NB4 (cell line): Measurements from ENCODE around the gene RAC3.

Experiments used
- POLR2A ChIP-seq: IDR thresholded peaks from 2 replicates; pipeline ENCODE4 v1.6.1; 2011; ENCODE audit warnings: mild to moderate bottlenecking; ENCODE audit not compliant: insufficient read length; ENCODE audit errors: extremely low read depth
- TF ChIP-seq, protein P1 (sequence below): IDR thresholded peaks from one replicate; pipeline ENCODE4 v1.5.1; 2012; ENCODE audit warnings: low read depth, low read length

DNA sequence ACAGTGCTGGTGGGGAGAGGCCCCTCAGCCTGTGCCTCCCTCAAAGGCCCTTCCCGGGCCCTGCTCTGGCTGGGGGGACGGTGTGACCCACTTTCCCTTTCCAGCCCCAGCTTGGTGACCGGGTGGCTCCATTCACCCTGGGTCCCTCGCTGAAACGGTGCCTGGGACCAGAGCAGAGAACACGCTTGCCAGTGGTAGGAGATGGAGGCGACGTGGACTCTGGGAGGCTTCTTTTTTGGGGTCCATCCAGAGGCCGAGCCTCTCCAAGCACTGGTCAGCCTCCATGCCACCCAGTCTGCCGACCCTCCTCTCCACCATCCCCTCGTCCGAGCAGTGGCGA, 16.5 kb upstream of the RAC3 start:
- TF ChIP-seq, protein P1, sequence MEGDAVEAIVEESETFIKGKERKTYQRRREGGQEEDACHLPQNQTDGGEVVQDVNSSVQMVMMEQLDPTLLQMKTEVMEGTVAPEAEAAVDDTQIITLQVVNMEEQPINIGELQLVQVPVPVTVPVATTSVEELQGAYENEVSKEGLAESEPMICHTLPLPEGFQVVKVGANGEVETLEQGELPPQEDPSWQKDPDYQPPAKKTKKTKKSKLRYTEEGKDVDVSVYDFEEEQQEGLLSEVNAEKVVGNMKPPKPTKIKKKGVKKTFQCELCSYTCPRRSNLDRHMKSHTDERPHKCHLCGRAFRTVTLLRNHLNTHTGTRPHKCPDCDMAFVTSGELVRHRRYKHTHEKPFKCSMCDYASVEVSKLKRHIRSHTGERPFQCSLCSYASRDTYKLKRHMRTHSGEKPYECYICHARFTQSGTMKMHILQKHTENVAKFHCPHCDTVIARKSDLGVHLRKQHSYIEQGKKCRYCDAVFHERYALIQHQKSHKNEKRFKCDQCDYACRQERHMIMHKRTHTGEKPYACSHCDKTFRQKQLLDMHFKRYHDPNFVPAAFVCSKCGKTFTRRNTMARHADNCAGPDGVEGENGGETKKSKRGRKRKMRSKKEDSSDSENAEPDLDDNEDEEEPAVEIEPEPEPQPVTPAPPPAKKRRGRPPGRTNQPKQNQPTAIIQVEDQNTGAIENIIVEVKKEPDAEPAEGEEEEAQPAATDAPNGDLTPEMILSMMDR = no peak
- no peak for TF ChIP-seq POLR2A
